ENCODE results near the gene HIF3A. TPM values are rescaled to one million over a fixed set of nuclear protein-coding genes. Genes with fewer than 3 reads are reported as not detected.

The HIF3A gene
- total and polyA plus RNA-seq, 2 of the 4 experiments (the other 2 are of a cell fraction), result 0.02 TPM; not detected in 1

DNA sequence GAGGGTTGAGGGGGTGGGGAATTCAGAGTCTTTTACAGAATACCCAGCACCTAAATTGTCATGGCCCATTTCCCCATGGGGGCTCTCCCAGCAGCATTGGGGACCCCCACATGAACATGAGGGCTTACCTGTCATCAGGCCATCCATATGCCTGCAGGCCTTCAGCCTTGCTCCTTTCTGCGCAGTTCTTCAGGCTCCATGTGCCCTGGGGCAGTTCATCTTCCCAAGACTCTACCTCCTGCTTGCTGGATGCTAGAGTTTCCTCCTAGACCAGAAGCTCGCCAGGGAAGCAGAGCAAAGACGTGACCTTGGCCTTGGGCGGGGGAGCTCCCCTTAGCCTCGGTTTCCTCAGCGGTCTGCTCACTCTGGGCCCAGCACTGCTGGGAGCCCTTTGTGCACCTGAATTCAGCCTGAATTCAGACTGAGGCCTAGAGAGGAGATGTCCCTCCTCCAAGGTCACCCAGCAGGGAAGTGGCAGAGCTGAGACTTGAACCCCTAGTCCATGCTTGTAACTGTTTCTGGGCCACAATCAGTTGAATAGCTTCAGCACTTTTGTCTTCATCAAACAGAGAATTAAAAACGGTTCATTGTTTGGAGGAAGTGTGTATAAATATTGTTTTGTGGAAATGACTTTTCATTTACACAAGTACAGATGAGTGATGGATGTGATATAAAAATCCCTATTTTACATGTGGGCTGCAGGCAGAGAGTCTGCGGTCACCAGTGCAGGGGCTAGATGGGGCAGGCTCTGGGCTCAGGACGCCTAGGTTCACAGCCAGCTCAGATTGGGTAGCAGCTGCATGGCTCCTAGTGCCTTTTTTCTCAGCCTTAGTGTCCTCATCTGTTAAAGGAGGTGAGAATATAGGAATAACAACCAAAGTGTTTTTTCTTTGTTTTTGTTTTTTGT, 59.6 kb downstream of the HIF3A start (continued):
- TF ChIP-seq SMC3 (IDR thresholded peaks at IDR 0.05; ENCODE audit: low read depth, low read length) (no peak), MXI1 (IDR thresholded peaks at IDR 0.05; ENCODE audit: borderline replicate concordance, low read depth, low read length) (no peak), MAZ (IDR thresholded peaks at IDR 0.05; ENCODE audit: borderline replicate concordance, low read depth, low read length) (no peak), RFX5 (IDR thresholded peaks at IDR 0.05; ENCODE audit: low read depth, low read length) (no peak), BHLHE40 (IDR thresholded peaks at IDR 0.05; ENCODE audit: low read depth, low read length) (no peak), FOS (IDR thresholded peaks at IDR 0.05; ENCODE audit: low read depth, low read length) (no peak)
